HG02943 (cell line): ENCODE data around the gene CTSH.
"Not testable (repeated sequence)": the region's sequence is repeated elsewhere in the genome, so short reads cannot be mapped to it uniquely, and the experiment has no call there.

Experiments used
- ATAC-seq: cut with Tn5 transposase; IDR thresholded peaks from one replicate; pipeline ENCODE4 v1.9.1; 2021; ENCODE audit warnings: mild to moderate bottlenecking, low read depth, moderate library complexity; ENCODE audit not compliant: unreplicated experiment

The CTSH gene

DNA sequence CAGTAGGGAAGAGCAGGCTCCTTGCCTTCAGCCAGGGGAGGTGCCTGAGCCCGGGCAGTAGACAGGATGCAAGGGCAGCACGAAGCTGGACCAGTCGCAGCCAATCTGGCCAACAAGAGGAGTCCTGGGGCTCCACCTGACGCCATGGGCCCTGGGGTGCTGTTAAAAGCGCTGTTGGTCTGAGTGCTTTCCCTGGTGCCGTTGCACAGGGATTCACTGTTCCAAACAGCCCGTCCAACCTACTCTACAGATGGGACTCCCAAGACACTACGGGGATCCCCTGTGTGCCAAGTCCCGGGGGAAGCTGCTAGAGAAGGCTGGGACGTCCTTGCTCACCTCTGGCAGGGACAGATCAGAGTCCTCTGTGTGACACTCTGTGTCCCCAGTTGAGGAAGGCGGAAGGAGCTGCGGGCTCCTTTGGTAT is 632 bp downstream of the CTSH start:
- peak; percentile 26 for ATAC-seq

DNA sequence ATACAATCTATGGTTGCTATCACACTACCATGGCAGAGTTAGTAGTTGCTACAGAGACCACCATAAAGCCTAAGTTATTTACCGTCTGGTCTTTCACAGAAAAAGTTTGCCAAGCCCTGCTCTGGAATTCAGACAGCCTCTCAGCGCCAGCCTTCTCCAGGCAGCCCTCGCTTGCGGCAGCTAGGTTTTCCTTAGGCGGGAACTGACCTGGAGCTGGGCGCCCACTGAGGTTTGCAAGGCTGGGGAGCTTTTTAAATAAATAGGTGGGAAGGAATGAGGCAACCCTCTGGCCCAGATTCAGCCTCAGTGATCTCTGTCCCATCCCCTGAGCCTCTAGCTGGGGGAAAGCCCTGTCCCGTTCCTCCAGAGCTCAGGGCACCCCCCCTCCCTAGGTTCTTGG is 1.2 kb downstream of the CTSH start:
- ATAC-seq = no peak

DNA sequence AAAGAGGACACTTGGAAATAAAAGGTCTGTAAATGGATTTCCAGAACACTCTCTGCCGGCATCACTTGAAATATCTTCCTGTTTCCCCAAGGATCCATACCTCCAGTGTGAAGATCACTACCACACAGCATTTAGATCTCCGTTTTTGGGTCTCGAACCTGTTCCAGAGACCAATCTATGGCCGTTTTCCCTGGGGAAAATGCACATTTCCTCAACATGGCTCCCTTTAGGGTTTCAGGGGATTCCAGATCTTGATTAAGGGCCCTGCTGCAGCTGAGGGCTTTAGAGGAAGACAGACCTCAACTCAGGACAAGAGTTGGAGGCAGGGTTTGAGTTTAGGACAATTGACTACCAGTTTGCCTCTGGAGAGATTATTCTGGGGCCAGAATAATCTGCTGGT is 2.1 kb downstream of the CTSH start:
- no peak for ATAC-seq

DNA sequence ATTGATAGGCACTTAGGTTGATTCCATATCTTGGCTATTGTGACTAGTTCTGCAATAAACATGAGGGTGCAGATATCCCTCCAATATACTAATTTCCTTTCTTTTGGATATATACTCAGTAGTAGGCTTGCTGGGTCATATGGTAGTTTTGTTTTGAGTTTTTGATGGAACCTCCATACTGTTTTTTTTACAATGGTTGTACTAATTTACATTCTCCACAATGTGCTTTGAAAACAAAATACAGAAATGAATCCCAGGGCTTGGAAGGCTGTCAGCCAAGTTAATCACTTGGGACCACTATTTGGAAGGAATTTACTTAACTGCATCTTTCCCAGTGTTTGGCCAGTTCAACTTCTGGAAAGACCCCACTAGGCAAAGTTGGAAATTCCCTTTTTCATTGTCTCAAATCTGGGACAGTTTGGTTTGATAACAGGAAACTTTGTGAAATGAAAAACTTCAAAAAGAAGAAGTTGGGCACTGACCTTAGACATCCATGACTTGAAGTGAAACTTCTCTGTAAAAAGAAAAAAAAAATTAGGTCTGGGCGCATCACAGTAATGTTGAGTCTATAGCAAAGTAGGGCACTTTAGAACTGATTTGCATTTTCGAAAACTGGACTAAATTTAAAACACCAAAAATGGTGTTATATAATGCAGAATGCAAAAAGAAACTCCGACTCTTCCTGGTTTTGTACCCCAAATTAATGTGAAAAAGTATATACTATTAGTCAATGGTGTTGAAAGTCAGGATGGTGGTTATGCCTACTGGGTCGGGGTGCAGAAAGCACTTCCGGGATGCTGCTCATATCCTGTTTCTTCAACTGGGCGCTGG is 6.0 kb downstream of the CTSH start:
- ATAC-seq = no peak

DNA sequence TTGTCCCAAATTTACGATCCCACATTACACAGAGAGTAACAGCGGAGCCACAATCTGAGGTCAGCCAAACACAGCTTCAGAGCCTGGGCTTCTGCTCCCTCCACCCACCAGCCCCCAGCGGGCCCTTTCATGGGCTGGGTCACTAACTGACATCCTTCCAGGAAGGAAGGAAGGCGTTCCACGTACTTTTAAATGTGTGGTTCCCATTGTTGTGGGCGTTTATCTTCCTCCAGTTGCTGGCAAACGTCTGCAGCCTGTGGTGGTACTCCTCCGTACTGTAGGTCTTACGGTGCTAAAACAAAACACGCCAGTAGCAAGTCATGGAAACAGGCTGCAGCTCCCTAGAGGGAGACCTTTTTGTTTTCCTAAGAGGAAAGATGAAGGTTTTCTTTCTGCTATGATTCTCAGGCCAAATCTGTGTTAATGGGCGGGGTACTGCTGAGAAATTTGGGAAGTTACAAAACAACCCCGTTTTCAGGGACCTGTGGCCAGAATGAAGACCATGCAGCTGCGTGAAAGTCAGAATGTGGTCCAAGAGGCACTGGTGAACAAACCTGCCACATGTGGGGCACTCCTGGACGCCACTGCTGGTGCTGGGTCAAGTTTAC is 7.6 kb downstream of the CTSH start:
- no peak for ATAC-seq

DNA sequence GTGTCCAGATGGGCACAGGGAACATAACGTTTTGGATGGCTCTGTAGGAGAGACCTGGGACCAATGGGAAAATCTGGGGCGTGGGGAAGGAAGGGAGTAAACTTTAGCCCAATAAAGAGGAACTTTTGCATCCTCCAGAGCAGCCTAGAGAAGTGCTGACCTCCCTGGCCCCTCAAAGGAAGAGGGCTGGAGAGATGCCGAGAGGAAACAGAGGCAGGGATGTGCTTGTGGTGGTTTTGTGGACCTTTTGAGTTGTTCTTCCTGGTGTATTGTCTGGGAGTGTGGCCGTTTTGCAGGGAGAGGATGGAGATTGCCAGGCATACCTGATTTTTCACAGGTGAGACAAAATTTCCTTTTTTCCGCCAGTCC is 10.2 kb downstream of the CTSH start:
- ATAC-seq = no peak

DNA sequence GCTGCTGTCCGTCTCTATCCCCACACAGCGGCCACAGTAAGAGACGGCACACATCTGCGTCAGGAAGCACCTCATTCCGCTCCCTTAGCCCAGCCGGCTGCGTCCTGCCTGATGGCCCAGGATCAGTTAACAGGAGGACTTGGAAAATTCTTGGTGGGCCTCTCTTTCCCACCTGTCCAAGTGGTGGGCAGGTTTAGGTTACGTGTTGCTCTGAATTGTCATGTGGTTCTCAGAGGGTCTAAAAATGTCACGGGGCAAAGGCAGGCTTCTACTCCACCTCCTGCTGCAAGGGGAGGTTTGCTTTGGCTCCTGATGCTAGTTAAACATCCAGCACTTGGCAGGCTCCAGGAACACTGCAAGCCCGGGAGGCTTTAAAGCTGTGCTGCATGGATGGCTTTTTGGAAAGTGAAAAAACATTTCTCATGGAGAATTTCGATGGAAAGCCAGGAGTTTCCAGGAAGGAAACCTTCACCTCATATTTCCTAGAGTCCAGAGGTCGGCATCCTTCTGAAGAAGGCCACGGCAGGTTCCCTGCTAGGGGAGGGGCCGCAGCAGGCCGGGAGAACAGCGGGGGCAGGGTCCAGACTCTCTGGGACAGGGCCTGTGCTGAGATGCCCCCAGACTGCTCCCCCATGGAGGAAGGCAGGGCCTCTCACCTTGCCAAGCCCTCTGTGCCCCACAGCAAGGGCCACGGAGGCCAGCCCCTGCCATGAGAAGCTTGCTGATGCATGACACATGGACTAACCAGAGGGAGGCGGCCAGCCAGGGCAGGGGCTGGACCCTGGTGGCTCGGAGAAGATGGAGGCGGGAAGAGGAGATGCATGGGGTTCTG is 10.8 kb downstream of the CTSH start:
- no peak for ATAC-seq

DNA sequence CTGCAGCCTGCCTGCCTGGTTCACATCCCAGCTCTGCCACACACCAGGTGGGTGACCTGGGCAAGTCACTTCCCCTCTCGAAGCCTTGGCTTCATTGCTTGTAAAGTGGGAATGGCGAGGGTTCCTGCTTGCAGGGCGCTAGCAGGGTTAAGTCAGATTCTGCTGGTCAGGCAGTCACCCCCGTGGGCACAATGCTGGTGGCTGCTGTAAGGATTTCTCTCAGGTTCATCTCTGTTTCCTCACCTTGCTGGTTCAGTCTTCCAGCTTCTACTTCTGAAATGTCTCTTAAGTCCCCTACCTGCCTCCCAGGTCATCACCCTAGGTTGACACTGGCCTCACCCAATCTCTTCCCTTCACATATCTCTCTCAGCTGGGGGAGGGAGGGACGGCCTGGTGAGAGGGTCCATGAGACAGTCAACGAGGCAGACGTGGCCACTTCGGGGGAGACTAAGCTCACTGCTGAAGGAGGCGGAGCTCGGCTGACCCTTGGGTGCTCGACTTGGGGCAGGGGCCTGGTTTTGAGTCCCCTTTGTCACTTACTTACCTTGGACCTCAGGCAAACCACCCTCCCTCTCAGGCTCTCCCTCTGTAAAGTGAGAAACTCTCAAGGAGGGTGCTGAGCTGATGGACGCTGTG is 11.5 kb downstream of the CTSH start:
- ATAC-seq = no peak

DNA sequence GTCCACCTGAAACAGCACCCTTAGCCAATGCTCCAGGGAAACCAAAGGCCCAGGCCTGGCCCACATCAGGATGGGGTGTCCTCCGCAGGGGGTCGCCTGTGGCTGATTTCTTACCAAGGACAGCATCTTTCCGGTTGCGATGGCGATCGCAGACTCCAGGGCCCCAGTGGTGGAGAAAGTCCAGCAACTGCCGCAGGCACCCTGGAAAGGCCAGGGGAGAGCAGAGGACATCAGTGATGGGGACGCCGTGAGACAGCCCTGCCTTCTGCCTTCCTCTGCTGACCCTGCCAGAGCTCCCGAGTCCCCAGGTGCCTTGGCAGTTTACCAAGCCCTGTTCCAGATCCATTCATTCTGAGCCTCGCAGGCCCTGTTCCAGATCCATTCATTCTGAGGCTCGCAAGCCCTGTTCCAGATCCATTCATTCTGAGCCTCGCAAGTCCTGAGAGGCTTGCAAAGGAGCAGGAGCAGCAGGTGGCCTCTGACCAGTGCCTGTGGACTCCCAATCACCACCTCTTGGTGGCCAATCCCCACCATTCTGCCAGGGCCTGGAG is 12.5 kb downstream of the CTSH start:
- ATAC-seq = no peak

DNA sequence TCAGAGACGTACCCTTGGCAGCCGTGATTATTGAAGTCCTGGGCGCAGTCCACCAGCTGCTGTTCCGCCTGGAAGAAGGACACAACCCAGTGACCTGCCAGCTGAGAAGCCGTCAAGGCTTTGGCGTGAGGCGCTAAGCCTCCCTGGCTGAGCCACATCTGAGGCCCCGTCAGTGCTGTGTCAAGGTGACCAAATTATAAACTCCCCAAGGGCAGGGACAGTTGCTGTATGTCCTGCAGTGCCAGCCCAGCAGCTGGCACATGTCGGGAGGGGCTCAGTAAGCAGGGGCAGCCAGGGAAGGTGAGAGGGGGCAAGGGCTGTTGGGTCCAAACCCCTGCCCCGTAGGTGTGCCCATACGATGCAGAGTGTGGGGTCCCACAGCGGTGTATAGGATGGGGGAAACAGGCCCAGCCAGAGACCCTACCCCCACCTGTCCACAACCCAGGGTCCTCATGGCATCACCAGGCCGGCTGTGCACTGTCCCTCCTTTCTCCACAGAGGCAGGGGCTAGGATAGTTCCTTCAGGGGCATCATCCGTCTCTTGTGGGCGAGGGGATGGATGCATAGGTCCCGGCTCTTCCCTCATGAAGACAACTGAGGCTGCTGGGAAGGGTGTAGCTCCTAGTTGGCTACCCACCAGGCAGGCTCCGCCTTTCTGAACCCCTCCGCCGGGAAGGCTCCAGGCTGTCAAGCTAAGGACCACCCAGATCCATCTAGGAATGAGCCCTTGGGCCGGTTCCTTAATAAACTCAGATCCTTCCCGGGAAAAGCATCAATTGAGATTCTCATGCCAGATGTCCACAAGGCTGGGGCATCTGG is 13.2 kb downstream of the CTSH start:
- no peak for ATAC-seq

DNA sequence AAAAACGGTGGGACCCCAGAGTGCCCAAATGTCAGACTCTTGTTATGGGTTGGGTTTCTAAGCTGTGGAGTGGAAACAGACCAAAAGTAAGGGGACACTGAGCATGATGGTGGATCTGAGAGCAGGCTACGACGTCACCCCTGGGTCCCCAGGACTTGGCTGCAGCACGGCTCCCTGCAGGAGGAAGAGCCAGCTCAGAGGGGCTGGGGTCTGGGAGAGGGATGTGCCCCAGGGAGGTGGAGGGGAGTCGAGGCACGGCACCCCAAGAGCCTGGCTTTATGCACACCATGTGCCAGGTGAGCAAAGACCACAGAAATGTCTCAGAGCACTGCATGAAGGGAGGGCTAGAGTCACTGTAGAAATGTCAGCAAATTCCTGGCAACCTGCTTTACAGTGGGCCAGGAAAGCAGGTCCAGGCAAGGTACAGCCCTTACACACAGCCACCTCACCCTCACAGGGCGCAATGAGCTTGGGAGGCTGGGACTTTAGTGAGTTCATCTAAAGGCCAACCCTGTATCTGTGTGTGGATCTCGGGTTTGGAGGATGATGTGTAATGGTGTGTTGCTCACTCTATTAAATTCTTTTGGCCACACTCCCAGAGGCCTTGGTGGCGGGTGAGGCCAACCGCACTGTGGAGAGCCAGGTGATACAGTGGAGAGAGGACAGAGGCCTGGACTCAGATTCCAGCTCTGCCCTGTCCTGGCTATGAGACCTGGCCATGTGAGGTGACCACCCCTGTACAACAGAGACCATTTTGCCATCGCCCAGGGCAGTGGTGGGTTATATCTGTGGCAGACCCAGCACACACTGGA is 14.1 kb downstream of the CTSH start:
- ATAC-seq = no peak

DNA sequence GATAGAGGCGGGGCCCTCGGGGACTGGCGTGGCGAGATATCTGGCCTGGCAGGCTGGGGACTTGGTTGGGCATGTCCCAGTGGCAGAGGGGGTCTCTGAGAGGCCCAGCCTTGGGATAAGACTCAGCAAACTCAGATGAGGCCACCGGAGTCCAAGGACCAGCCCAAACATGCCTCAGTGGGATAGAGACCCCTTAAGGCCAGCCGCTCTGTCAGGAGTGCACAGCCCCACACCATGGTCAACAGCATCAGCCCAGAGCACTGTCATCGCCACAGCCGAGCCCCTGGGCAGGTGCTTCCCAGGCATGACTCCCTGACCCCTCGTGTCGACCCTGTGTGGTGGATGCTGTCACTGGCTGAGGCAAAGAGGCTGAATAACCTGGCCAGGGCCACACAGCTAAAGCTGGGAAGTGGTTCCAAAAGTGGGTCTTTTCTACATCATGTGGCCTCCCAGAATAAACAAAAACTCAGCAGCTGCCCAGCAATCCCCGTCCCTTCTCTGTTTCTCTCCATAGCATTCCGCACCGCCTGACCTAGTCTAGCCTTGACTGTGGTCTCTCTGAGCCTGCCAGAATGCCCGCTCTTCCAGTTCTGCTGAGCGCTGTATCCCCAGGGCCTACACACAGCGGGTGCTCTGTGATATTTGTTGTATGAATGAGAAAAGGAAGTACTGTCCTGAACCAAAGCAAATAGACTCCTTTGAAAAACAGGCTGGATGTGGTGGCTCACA is 15.1 kb downstream of the CTSH start:
- no peak for ATAC-seq

DNA sequence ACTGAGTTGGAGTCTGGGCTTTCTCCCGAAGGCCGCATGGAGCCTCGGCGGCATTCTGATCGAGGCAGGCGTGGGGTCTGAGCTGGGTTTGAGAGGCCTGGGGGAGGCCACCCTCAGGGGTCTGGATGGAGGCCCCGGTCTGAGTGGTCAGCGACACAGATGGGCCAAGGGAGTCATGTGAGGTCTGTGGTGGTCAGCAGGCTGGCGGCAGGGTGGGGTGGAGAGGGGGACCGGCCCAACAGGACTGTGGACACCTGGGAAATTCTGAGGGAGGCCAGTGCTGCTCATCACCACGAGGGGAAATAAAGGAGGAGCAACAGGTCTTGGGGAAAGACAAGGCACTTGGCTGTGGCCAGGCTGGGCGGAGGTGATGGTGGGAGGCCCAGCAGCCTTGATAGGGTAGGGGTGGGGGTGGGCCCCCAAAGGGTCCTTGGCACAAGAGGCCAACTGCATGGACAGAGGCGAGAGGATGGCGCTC is 16.2 kb downstream of the CTSH start:
- no peak for ATAC-seq

DNA sequence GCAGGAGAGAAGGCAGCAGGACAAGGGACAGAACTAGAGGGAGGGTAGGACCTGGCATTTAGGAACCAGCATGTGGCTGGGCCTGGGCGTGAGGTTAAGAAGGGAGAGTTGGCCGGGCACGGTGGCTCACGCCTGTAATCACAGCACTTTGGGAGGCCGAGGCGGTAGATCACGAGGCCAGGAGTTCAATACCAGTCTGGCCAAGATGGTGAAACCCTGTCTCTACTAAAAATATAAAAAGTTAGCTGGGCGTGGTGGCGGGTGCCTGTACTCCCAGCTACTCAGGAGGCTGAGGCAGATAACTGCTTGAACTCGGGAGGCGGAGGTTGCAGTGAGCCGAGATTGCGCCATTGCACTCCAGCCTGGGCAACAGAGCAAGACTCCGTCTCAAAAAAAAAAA is 16.7 kb downstream of the CTSH start:
- not testable (repeated sequence) for ATAC-seq

DNA sequence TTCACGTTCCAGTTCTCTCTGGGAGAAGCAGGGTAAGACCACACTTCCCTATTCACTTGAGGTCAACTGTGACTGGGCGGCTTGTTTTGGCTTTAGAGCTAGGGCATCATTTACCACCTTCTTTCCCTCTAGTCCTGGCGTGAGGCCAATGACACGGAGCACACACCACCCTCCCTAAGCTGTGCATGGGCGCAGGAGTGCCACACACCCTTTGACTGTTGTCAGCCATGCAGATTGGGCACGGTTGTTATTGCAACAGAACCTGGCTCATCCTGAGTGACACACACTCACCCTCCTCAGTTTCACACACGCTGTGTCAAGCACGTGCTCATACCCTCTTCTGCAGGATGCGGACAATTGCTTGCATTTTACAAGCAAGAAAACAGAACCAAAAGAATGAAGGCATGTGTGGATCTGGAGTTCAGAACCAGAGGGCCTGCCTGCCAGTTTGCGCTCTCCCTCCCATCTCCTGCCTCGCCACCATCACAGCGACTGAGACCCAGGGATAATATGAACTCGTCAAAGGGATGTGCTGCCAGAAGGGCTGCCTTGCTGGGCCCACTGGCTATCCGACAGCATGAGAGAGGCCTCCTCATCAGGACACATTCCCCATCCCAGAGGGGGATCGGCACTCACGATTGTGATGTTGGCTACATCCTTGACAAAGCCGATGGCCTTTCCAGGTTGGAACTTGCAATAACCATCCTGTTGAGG is 17.6 kb downstream of the CTSH start:
- no peak for ATAC-seq

DNA sequence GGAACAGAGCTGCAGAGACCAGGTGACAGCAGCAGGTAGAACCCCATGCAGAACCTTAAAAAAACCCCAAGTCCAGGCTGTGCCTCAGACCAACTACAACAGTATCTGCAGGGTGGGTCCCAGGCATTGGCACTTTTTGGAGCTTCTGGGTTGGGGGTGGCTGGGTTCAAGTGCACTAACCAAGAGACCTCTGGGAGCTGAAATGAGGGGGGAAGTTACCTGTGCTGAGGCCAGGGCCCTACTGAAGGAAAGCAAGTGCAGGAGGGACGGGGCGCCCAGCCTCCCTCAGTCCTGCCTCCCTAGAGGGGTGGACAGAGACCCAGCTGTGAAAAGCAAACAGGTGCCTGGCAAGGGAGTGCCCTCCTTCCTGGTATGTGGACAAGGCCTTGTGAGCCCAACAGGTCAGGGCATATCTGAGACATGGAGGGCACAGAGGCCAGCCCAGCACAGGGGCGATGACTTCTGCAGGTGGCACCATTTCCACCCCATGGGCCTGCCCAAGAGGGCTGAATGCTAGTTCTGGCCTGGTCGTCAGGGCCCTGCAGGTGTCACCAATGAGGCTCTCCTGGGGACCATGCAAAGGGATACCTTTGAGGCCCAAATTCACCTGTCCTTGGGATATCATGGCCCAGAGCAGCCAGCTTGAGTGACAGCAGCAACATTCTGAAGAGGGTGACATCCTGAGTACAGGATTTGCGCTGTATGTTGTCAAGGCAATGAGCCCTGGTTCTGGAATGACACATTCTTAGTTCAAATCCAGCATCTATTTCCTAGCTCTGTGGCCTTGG is 18.7 kb downstream of the CTSH start:
- ATAC-seq = no peak

DNA sequence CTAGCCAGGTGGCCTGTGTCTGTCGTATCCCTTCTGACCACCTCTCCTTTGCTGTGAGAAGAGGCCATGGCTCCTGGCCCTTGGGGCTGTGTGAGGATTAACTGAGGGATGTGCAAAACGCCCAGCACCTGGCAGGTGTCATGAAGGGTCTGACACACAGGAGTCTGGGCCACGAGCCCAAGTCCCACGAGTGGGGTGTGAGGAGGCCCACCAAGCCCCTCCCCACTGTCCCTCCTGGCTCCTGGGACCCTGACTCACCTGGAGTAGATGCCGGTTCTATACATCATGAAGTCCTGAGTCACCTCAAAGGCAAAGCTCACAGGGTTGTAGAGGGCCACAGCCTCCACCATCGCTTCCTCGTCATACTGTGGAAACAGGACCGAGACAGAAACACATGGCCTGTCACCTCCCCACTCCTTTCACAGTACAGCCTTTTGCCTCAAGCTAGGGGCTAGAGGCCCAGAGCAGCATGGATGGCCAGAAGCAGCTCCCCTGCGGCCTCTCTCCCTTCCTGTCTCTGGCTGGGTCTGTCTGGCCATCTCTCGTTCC is 19.7 kb downstream of the CTSH start:
- no peak for ATAC-seq
